Loucy (cell line): Measurements from ENCODE around the gene NSD2.

ENCODE experiments used
- H2AFZ ChIP-seq: fragments of 200-600 bp; sonication (generic); 2 replicates; pipeline ENCODE4 v1.6.0; 2016; ENCODE audit warnings: antibody characterized with exemption, mild to moderate bottlenecking, low read length, moderate library complexity
- H3F3A ChIP-seq: fragments of 200-600 bp; 2 replicates; pipeline ENCODE4 v1.6.0; 2016; ENCODE audit warnings: antibody characterized with exemption, low read depth, mild to moderate bottlenecking
- H3K27me3 ChIP-seq: fragments of 200-600 bp; sonication (generic); 2 replicates; pipeline ENCODE4 v1.6.1; 2014; ENCODE audit warnings: low read length, mild to moderate bottlenecking; ENCODE audit not compliant: insufficient read depth, poor library complexity, severe bottlenecking
- H3K36me3 ChIP-seq: fragments of 200-600 bp; sonication (generic); 2 replicates; pipeline ENCODE4 v1.6.1; 2016; ENCODE audit warnings: low read length; ENCODE audit not compliant: insufficient read depth
- H3K4me1 ChIP-seq: fragments of 200-600 bp; sonication (generic); 2 replicates; pipeline ENCODE4 v1.5.1; 2014; ENCODE audit warnings: low read length, mild to moderate bottlenecking; ENCODE audit not compliant: insufficient read depth, poor library complexity, severe bottlenecking
- H3K4me2 ChIP-seq: fragments of 200-600 bp; sonication (generic); 2 replicates; pipeline ENCODE4 v1.6.0; 2014; ENCODE audit warnings: antibody characterized with exemption, low read length, low read depth, mild to moderate bottlenecking; ENCODE audit not compliant: poor library complexity, severe bottlenecking
- H3K4me3 ChIP-seq: fragments of 200-600 bp; sonication (generic); 2 replicates; pipeline ENCODE4 v1.5.1; 2014; ENCODE audit warnings: low read length, mild to moderate bottlenecking, mixed read lengths; ENCODE audit not compliant: poor library complexity, severe bottlenecking
- H3K79me2 ChIP-seq: fragments of 200-600 bp; sonication (generic); 2 replicates; pipeline ENCODE4 v1.6.1; 2014; ENCODE audit warnings: low read length; ENCODE audit not compliant: insufficient read depth
- H3K9ac ChIP-seq: fragments of 200-600 bp; sonication (generic); 2 replicates; pipeline ENCODE4 v1.6.0; 2014; ENCODE audit warnings: mild to moderate bottlenecking, low read depth, low read length, moderate library complexity; ENCODE audit not compliant: poor library complexity, severe bottlenecking
- H3K9me2 ChIP-seq: fragments of 200-600 bp; sonication (generic); replicated peaks from 2 replicates; pipeline ENCODE4 v1.6.1; 2016; ENCODE audit warnings: low read depth, low read length, mixed read lengths
- H3K9me3 ChIP-seq: fragments of 200-600 bp; sonication (generic); 2 replicates; pipeline ENCODE4 v1.6.1; 2014; ENCODE audit warnings: mild to moderate bottlenecking, antibody characterized with exemption, low read length, low read depth; ENCODE audit not compliant: insufficient read depth
- H4K20me1 ChIP-seq: fragments of 200-600 bp; sonication (generic); 2 replicates; pipeline ENCODE4 v1.6.0; 2014; ENCODE audit warnings: antibody characterized with exemption, low read length, mild to moderate bottlenecking; ENCODE audit not compliant: insufficient read depth, poor library complexity, severe bottlenecking
- CTCF ChIP-seq: fragments of 200-600 bp; sonication (generic); conservative IDR thresholded peaks from 2 replicates; pipeline ENCODE4 v1.5.1; 2014; ENCODE audit warnings: mild to moderate bottlenecking, antibody characterized with exemption, low read length
- EZH2phosphoT487 ChIP-seq: fragments of 200-600 bp; IDR thresholded peaks from 2 replicates; pipeline ENCODE4 v1.6.1; 2018; ENCODE audit warnings: antibody characterized with exemption, mild to moderate bottlenecking, moderate library complexity, borderline replicate concordance

NSD2 gene

DNA sequence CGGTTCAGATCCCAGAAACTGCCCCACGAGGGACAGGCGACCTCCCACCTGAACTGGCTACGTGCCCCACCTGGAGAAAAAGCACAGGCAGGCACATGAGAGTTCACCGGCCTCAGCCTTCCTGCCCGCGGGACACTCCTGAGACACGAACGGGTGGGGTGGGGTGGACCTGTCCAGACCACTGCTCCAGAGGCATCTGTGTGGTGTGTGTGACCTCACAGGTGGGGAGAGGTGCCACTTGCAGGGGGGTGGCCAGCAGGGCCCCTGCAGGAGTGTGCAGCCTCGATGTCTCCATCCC lies 119.1 kb downstream of the NSD2 start:
- peaks cover 53% of the 10 kb centered on the region; the same call in 1 of the 2 replicates for H3K36me3 ChIP-seq
- H3K9ac ChIP-seq: no peak overlapping the region
- TF ChIP-seq CTCF (no peak), EZH2phosphoT487 (no peak)
- H3K4me3 ChIP-seq: no peak overlapping the region
- no peak overlapping the region for H3K4me2 ChIP-seq
- no peaks in the 10 kb centered on the region for H3K9me3 ChIP-seq
- no peak overlapping the region for H2AFZ ChIP-seq
- H3K9me2 ChIP-seq: no peaks in the 10 kb centered on the region
- H4K20me1 ChIP-seq: peaks cover 17% of the 10 kb centered on the region
- no peaks in the 10 kb centered on the region for H3K4me1 ChIP-seq
- no peaks in the 10 kb centered on the region for H3F3A ChIP-seq
- H3K79me2 ChIP-seq: peaks cover 48% of the 10 kb centered on the region
- H3K27me3 ChIP-seq: no peaks in the 10 kb centered on the region

- Histone ChIP-seq H4K20me1 (peaks cover 21% of the 10 kb centered on the region), H3K4me1 (no peaks in the 10 kb centered on the region), H3K79me2 (peaks cover 52% of the 10 kb centered on the region), H3K4me2 (no peak overlapping the region), H3K36me3 (peaks cover 49% of the 10 kb centered on the region; the same call in 1 of the 2 replicates), H3K9me3 (no peaks in the 10 kb centered on the region), H3K27me3 (no peaks in the 10 kb centered on the region), H3K9ac (no peak overlapping the region), H3K4me3 (no peak overlapping the region), H2AFZ (no peak overlapping the region), H3F3A (no peaks in the 10 kb centered on the region), H3K9me2 (no peaks in the 10 kb centered on the region)
- TF ChIP-seq CTCF: no peak
- TF ChIP-seq EZH2phosphoT487: no peak
These were observed 119.5 kb downstream of the NSD2 start for GRCh38 chr4:1990676-1991075.

DNA sequence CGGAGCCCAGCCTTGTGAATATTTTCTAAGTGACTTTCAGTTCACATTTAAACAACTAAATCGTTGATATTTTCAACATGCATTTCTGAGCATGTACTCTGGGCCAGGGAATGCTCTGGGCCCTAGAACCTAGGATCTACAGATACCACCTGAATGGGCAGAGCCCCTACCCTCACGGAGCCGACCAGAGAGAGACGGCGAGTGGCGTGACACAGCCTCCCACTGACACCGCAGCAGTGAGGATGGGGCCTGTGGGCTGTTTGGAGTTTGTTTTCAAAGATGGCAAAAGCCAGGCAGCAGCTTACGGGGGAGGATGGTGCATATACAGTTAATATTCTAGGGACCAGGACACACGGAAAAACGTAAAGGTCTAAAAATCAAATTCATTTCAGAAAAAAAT lies 119.9 kb downstream of the NSD2 start:
- Histone ChIP-seq H3K9ac (no peak overlapping the region), H4K20me1 (peaks cover 25% of the 10 kb centered on the region), H3K27me3 (no peaks in the 10 kb centered on the region), H3K9me3 (no peaks in the 10 kb centered on the region), H2AFZ (no peak overlapping the region), H3K79me2 (peaks cover 56% of the 10 kb centered on the region), H3K9me2 (no peaks in the 10 kb centered on the region), H3F3A (no peaks in the 10 kb centered on the region), H3K4me1 (no peaks in the 10 kb centered on the region), H3K36me3 (peaks cover 48% of the 10 kb centered on the region; the same call in 1 of the 2 replicates), H3K4me3 (no peak overlapping the region), H3K4me2 (no peak overlapping the region)
- TF ChIP-seq CTCF (no peak), EZH2phosphoT487 (no peak)
